ENCODE measurements around the gene MAPT. TPM values are rescaled to one million over a fixed set of nuclear protein-coding genes. Genes with fewer than 3 reads are reported as not detected.

MAPT gene
- total and polyA plus RNA-seq, 4 donors, result 0.27 to 3.8 (median 1.8) TPM

DNA sequence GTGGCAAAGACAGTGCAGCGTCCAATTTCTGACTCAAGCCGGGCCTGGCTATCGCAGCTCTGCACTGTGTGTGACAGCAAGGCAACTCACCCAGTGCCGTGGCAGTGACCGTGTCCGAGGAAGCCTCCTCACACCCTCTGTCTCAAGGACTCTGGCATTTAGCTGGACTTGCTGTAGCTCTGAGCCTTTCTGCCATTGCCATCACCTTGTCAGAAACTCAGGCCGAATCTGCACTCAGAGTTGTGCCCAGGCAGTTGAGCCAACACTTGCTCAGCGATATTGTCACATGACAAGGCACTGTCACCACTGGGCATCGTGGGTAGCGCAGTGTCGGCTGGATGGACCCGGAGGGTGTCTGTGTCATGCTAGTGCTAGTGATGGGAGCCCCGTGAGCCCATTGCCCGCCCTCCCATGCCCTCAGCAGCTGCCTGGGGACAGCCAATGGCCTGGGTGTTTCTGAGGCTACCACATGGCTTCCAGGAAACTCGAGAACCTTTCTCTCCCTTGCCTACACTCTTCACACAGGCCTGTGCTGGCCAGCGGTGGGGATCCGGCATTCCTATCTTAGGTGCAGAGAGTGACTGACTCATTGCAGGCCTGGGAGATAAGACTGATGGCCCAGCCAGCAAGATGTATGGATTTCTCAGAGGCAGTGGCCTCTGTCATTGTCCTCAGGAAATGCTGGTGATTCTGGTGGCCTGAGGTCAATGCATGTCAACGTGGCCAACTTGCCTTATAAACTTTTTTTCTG lies 82.6 kb downstream of the MAPT start:
- Histone ChIP-seq H3K9ac (ENCODE audit: insufficient read depth in 1 of 2, low read length in 2 of 2) (no peak overlapping the region), H3K9me3 (ENCODE audit: control insufficient read depth in 4 of 4, insufficient read depth in 3 of 4, low read length in 3 of 4) (no peaks in the 10 kb centered on the region), H3K27me3 (ENCODE audit: control insufficient read depth in 3 of 3, insufficient read depth in 3 of 3, low read length in 2 of 3) (no peaks in the 10 kb centered on the region), H3K27ac (ENCODE audit: low read depth in 1 of 2, low read length in 1 of 2) (no peak overlapping the region), H3K4me3 (no peak overlapping the region), H3K4me1 (ENCODE audit: control insufficient read depth in 5 of 5, insufficient read depth in 5 of 5, low read length in 5 of 5) (no peaks in the 10 kb centered on the region), H3K36me3 (ENCODE audit: control insufficient read depth in 4 of 4, insufficient read depth in 4 of 4, low read length in 4 of 4) (no peaks in the 10 kb centered on the region)
- DNase-seq (no peak), ATAC-seq (ENCODE audit: insufficient read depth, low FRiP score) (no peak)
- TF ChIP-seq CTCF (IDR thresholded peaks at IDR 0.05; ENCODE audit: control extremely low read depth, extremely low read depth), result no peak
- WGBS, 2 donors, result 87 to 91% methylated on average over 18 of the region's 18 CpGs

- Histone ChIP-seq H3K27ac (ENCODE audit: low read depth in 1 of 2, low read length in 1 of 2) (no peak overlapping the region), H3K4me1 (ENCODE audit: control insufficient read depth in 5 of 5, insufficient read depth in 5 of 5, low read length in 5 of 5) (no peaks in the 10 kb centered on the region), H3K9me3 (ENCODE audit: control insufficient read depth in 4 of 4, insufficient read depth in 3 of 4, low read length in 3 of 4) (no peaks in the 10 kb centered on the region), H3K9ac (ENCODE audit: insufficient read depth in 1 of 2, low read length in 2 of 2) (no peak overlapping the region), H3K36me3 (ENCODE audit: control insufficient read depth in 4 of 4, insufficient read depth in 4 of 4, low read length in 4 of 4) (no peaks in the 10 kb centered on the region), H3K4me3 (no peak overlapping the region), H3K27me3 (ENCODE audit: control insufficient read depth in 3 of 3, insufficient read depth in 3 of 3, low read length in 2 of 3) (no peaks in the 10 kb centered on the region)
- TF ChIP-seq CTCF (IDR thresholded peaks at IDR 0.05; ENCODE audit: control extremely low read depth, extremely low read depth), result no peak
- DNase-seq (no peak), ATAC-seq (ENCODE audit: insufficient read depth, low FRiP score) (no peak)
- WGBS, 2 donors, result 70 to 79% methylated on average over 4 of the region's 4 CpGs
These were observed 83.1 kb downstream of the MAPT start for GRCh38 chr17:45977506-45977824.

GRCh38 chr17:45977976-45978626 lies 83.7 kb downstream of the MAPT start:
- Histone ChIP-seq H3K27me3 (ENCODE audit: control insufficient read depth in 3 of 3, insufficient read depth in 3 of 3, low read length in 2 of 3) (no peaks in the 10 kb centered on the region), H3K36me3 (ENCODE audit: control insufficient read depth in 4 of 4, insufficient read depth in 4 of 4, low read length in 4 of 4) (no peaks in the 10 kb centered on the region), H3K27ac (ENCODE audit: low read depth in 1 of 2, low read length in 1 of 2) (no peak overlapping the region), H3K9me3 (ENCODE audit: control insufficient read depth in 4 of 4, insufficient read depth in 3 of 4, low read length in 3 of 4) (no peaks in the 10 kb centered on the region), H3K4me3 (no peak overlapping the region), H3K4me1 (ENCODE audit: control insufficient read depth in 5 of 5, insufficient read depth in 5 of 5, low read length in 5 of 5) (no peaks in the 10 kb centered on the region), H3K9ac (ENCODE audit: insufficient read depth in 1 of 2, low read length in 2 of 2) (no peak overlapping the region)
- no peak for TF ChIP-seq CTCF (IDR thresholded peaks at IDR 0.05; ENCODE audit: control extremely low read depth, extremely low read depth)
- ATAC-seq (ENCODE audit: insufficient read depth, low FRiP score) (no peak), DNase-seq (no peak)
- whole genome bisulfite sequencing, 2 donors, result 82% methylated on average over 3 of the region's 3 CpGs

Data from lung (tissue), 12 donors.